Naive thymus-derived CD4-positive, alpha-beta T cell (primary cell): Measurements from ENCODE around the gene NELFE. TPM values are rescaled to one million over a fixed set of nuclear protein-coding genes. Genes with fewer than 3 reads are reported as not detected.
A peak's percentile ranks its signal among the peaks of the same experiment; 100 is the strongest.
"Not testable (repeated sequence)": the region's sequence is repeated elsewhere in the genome, so short reads cannot be mapped to it uniquely, and the experiment has no call there.

Source experiments
- ATAC-seq: fragments of 150-1000 bp; cut with Tn5 transposase; 2 replicates; pipeline ENCODE4 v1.10.0; 2021; ENCODE audit warnings: mild to moderate bottlenecking, moderate library complexity
- CTCF ChIA-PET: fragments of 350-600 bp; sonication (Branson Sonifier 250); formaldehyde crosslinking; loops from one replicate; lab custom pipeline; 2021; ENCODE audit warnings: antibody characterized with exemption; lab: Charles Lee
- POLR2A ChIA-PET: fragments of 350-600 bp; sonication (Branson Sonifier 250); formaldehyde crosslinking; loops from one replicate; lab custom pipeline; 2021; ENCODE audit warnings: antibody characterized with exemption, inconsistent platforms; lab: Charles Lee
- DNase-seq, 9 donors: peaks; one replicate each; pipeline versions ENCODE4 v3.0.0 to v3.0.0-alpha.2; 2020 to 2022; ENCODE audit warnings: mixed read lengths in 1 of 9
- H3K27ac ChIP-seq: one replicate; pipeline ENCODE4 v1.7.0; 2013; ENCODE audit warnings: mild to moderate bottlenecking, low read depth, low read length, moderate library complexity
- H3K27me3 ChIP-seq, 2 donors: one replicate each; pipeline ENCODE4 v1.7.0; 2013; ENCODE audit warnings: low read length in 2 of 2, mild to moderate bottlenecking in 2 of 2, moderate library complexity in 2 of 2; ENCODE audit not compliant: control insufficient read depth in 2 of 2, insufficient read depth in 2 of 2
- H3K36me3 ChIP-seq, 3 experiments: 1 replicate in 2 of 3; 2 replicates in 1 of 3; pipeline ENCODE4 v1.7.0; 2013; ENCODE audit warnings: low read length in 3 of 3, mild to moderate bottlenecking in 3 of 3, moderate library complexity in 1 of 3; ENCODE audit not compliant: insufficient read depth in 3 of 3, control insufficient read depth in 2 of 3
- H3K4me1 ChIP-seq, 2 donors: one replicate each; pipeline ENCODE4 v1.7.0; 2013; ENCODE audit warnings: low read length in 2 of 2, mild to moderate bottlenecking in 2 of 2, moderate library complexity in 1 of 2; ENCODE audit not compliant: control insufficient read depth in 2 of 2, insufficient read depth in 2 of 2
- H3K4me3 ChIP-seq: 2 replicates; pipeline ENCODE4 v1.7.0; 2013; ENCODE audit warnings: mild to moderate bottlenecking, low read length
- H3K9me3 ChIP-seq, 3 experiments: 1 replicate in 2 of 3; 2 replicates in 1 of 3; pipeline ENCODE4 v1.7.0; 2013; ENCODE audit warnings: low read length in 3 of 3; ENCODE audit not compliant: control insufficient read depth in 2 of 3
- H3K27ac Mint-ChIP-seq, 9 donors: one replicate each; pipeline ENCODE4 v1.8.0; 2020 to 2022; ENCODE audit warnings: mixed read lengths in 9 of 9, mild to moderate bottlenecking in 8 of 9, moderate library complexity in 5 of 9, inconsistent platforms in 2 of 9
- H3K27me3 Mint-ChIP-seq, 5 donors: one replicate each; pipeline ENCODE4 v1.8.0; 2021 to 2022; ENCODE audit warnings: mixed read lengths in 5 of 5, mild to moderate bottlenecking in 1 of 5
- H3K36me3 Mint-ChIP-seq, 5 donors: one replicate each; pipeline ENCODE4 v1.8.0; 2020 to 2022; ENCODE audit warnings: mixed read lengths in 5 of 5, mild to moderate bottlenecking in 3 of 5, inconsistent platforms in 1 of 5
- H3K4me1 Mint-ChIP-seq, 7 donors: one replicate each; pipeline ENCODE4 v1.8.0; 2020 to 2022; ENCODE audit warnings: mixed read lengths in 7 of 7, mild to moderate bottlenecking in 3 of 7, inconsistent platforms in 1 of 7
- H3K4me3 Mint-ChIP-seq, 10 donors: one replicate each; pipeline ENCODE4 v1.8.0; 2020 to 2022; ENCODE audit warnings: mild to moderate bottlenecking in 10 of 10, mixed read lengths in 10 of 10, moderate library complexity in 6 of 10, inconsistent platforms in 2 of 10
- H3K9me3 Mint-ChIP-seq, 11 donors: one replicate each; pipeline ENCODE4 v1.8.0; 2020 to 2022; ENCODE audit warnings: mixed read lengths in 11 of 11, mild to moderate bottlenecking in 4 of 11, inconsistent platforms in 1 of 11, moderate library complexity in 1 of 11
- intact Hi-C, 2 donors: fragments of 100-400 bp; cut with micrococcal nuclease; formaldehyde crosslinking; loops; one replicate each; pipeline ENCODE4 v1.15.1; 2023
- microRNA-seq: library from miRNA; unstranded; fragments of <30 nt; microRNA quantifications from one replicate; pipeline ENCODE4 v1.2.0, GENCODE V29; 2022; ENCODE audit warnings: borderline microRNAs expressed
- polyA plus RNA-seq, 2 donors: library from polyadenylated mRNA; unstranded; fragments of 300-500 nt; fragmentation: Illumina TruSeq; gene quantifications; one replicate each; pipeline ENCODE4 v1.2.3, GENCODE V29; 2021
- total RNA-seq, 6 experiments: library from RNA in 5 of 6; stranded (reverse) in 5 of 6; gene quantifications; 1 replicate in 5 of 6; 2 replicates in 1 of 6; pipeline ENCODE4 v1.2.3 and lab custom pipeline; 2021 to 2026

The NELFE gene
- total and polyA plus RNA-seq, 7 experiments from 2014 or later = 47.5 to 76.6 (median 59.1) TPM

DNA sequence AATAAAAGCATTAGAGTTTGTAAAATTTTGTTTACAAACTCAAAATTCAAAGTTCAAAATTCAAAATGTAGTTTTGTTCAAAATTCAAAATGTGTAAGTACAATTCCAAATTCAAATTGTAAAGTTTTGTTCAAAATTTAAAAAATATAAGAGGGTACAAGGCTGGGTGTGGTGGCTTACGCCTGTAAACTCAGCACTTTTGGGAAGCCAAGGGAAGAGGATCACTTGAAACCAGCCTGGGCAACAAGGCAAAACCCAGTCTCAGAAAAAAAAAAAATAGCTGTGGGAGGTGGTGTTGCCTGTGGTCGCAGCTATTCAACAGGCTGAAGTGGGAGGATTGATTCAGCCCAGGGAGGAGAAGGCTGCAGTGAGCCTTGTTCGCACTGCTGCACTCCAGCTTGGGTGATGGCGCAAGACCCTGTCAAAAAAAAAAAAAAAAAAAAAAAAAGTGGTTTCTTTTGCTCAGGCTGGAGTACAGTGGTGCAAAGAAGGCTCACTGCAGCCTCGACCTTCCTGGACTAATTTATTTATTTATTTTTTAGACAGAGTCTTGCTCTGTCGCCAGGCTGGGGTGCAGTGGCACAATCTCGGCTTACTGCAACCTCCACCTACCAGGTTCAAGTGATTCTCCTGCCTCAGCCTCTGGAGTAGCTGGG, 51.5 kb downstream of the NELFE start:
- no peaks in the 10 kb centered on the region for H3K36me3 ChIP-seq
- ATAC-seq = no peak
- intact Hi-C loops = no loop called here
- no peak overlapping the region for H3K4me3 Mint-ChIP-seq
- no peaks in the 10 kb centered on the region for H3K27me3 ChIP-seq
- H3K27ac Mint-ChIP-seq = peak overlapping the region in 1 of 9 donors; percentile 56
- no peak for DNase-seq
- H3K9me3 Mint-ChIP-seq = no peaks in the 10 kb centered on the region
- peaks cover 8 to 18% (median 9%) of the 10 kb centered on the region in 7 donors for H3K4me1 Mint-ChIP-seq
- no peak overlapping the region for H3K4me3 ChIP-seq
- H3K36me3 Mint-ChIP-seq = no peaks in the 10 kb centered on the region
- POLR2A ChIA-PET = interaction anchor here (0.7 kb wide), 1 partner anchor 1550 kb away, joined by 3 read pairs; no protein-coding TSS in a partner anchor
- CTCF ChIA-PET = no interaction called here
- H3K27ac ChIP-seq = no peak overlapping the region
- no peaks in the 10 kb centered on the region for H3K9me3 ChIP-seq
- peaks cover 0 to 11% (median 0%) of the 10 kb centered on the region in 5 donors for H3K27me3 Mint-ChIP-seq
- H3K4me1 ChIP-seq = peaks cover 3 to 5% of the 10 kb centered on the region in 2 donors

GRCh38 chr6:31906727-31907126, 52.0 kb downstream of the NELFE start:
- H3K36me3 ChIP-seq, H3K36me3 Mint-ChIP-seq, H3K27me3 ChIP-seq, H3K4me3 ChIP-seq, H3K4me3 Mint-ChIP-seq, H3K27ac ChIP-seq, intact Hi-C loops, ATAC-seq, H3K4me1 ChIP-seq, DNase-seq, POLR2A ChIA-PET, CTCF ChIA-PET, H3K9me3 Mint-ChIP-seq, H3K9me3 ChIP-seq: not testable (repeated sequence)
- Mint-ChIP-seq H3K4me1 (peaks cover 8 to 18% (median 10%) of the 10 kb centered on the region in 7 donors), H3K27ac (peak overlapping the region in 1 of 9 donors; percentile 56), H3K27me3 (peaks cover 0 to 11% (median 0%) of the 10 kb centered on the region in 5 donors)

GRCh38 chr6:31906122-31906521, 52.6 kb downstream of the NELFE start:
- no peak overlapping the region for H3K4me3 ChIP-seq
- DNase-seq = no peak
- intact Hi-C loops = no loop called here
- ATAC-seq = no peak
- Mint-ChIP-seq H3K27me3 (peaks cover 0 to 11% (median 0%) of the 10 kb centered on the region in 5 donors), H3K4me3 (no peak overlapping the region), H3K4me1 (peaks cover 8 to 18% (median 10%) of the 10 kb centered on the region in 7 donors), H3K9me3 (no peaks in the 10 kb centered on the region), H3K27ac (peak overlapping the region in 1 of 9 donors; percentile 55), H3K36me3 (no peaks in the 10 kb centered on the region)
- H3K27ac ChIP-seq = no peak overlapping the region
- POLR2A ChIA-PET = interaction anchor here (1.2 to 1.3 kb wide), 2 partner anchors 53 to 66 kb away, joined by 3 to 4 read pairs; partner anchors contain the start of genes DXO, NELFE and SKIC2
- H3K27me3 ChIP-seq = no peaks in the 10 kb centered on the region
- H3K4me1 ChIP-seq = peaks cover 5% of the 10 kb centered on the region in 2 donors
- H3K36me3 ChIP-seq = no peaks in the 10 kb centered on the region
- CTCF ChIA-PET = no interaction called here
- H3K9me3 ChIP-seq = no peaks in the 10 kb centered on the region

- H3K9me3 Mint-ChIP-seq = no peaks in the 10 kb centered on the region
- Histone ChIP-seq H3K9me3 (no peaks in the 10 kb centered on the region), H3K4me1 (peaks cover 5 to 9% of the 10 kb centered on the region in 2 donors), H3K4me3 (no peak overlapping the region), H3K36me3 (no peaks in the 10 kb centered on the region), H3K27ac (no peak overlapping the region), H3K27me3 (no peaks in the 10 kb centered on the region)
- no peak for DNase-seq
- no peak for ATAC-seq
- no peaks in the 10 kb centered on the region for H3K36me3 Mint-ChIP-seq
- intact Hi-C loops = no loop called here
- no peak overlapping the region for H3K27ac Mint-ChIP-seq
- ChIA-PET CTCF (no interaction called here), POLR2A (interaction anchor here (0.6 to 1.3 kb wide), 3 partner anchors 54 to 347 kb away, joined by 3 to 4 read pairs (median 3); partner anchors contain the start of genes DXO, NELFE and SKIC2)
- peaks cover 8 to 15% (median 11%) of the 10 kb centered on the region in 7 donors for H3K4me1 Mint-ChIP-seq
- peaks cover 0 to 11% (median 0%) of the 10 kb centered on the region in 5 donors for H3K27me3 Mint-ChIP-seq
- H3K4me3 Mint-ChIP-seq = no peak overlapping the region
Measured at GRCh38 chr6:31905041-31905440, 53.7 kb downstream of the NELFE start.

- H3K4me1 ChIP-seq = peaks cover 6 to 11% of the 10 kb centered on the region in 2 donors
- intact Hi-C loops = loop anchor here in 1 of 2 donors (1.0 kb wide), 1 partner anchor 9 kb away; no protein-coding TSS in a partner anchor
- POLR2A ChIA-PET = no interaction called here
- no peak overlapping the region for H3K4me3 ChIP-seq
- CTCF ChIA-PET = no interaction called here
- H3K4me1 Mint-ChIP-seq = peaks cover 17 to 24% (median 21%) of the 10 kb centered on the region in 7 donors
- H3K27ac ChIP-seq = no peak overlapping the region
- no peaks in the 10 kb centered on the region for H3K27me3 ChIP-seq
- no peak for ATAC-seq
- no peaks in the 10 kb centered on the region for H3K9me3 Mint-ChIP-seq
- H3K27ac Mint-ChIP-seq = peak overlapping the region in 3 of 9 donors; percentile 14 to 56 (median 14)
- DNase-seq = no peak
- H3K4me3 Mint-ChIP-seq = peak overlapping the region in 2 of 10 donors; percentile 27 to 66
- H3K36me3 ChIP-seq = no peaks in the 10 kb centered on the region
- H3K36me3 Mint-ChIP-seq = peaks cover 0 to 5% (median 0%) of the 10 kb centered on the region in 5 donors
- H3K9me3 ChIP-seq = no peaks in the 10 kb centered on the region
- H3K27me3 Mint-ChIP-seq = peaks cover 0 to 11% (median 0%) of the 10 kb centered on the region in 5 donors
Measured at GRCh38 chr6:31903957-31904356, 54.8 kb downstream of the NELFE start.

Small RNA genes lying within 50 kb of the gene (microRNA-seq; reads per million reads assigned to microRNA genes)
- gene MIR1236 = not detected

Other genes starting within 250 kb of the NELFE start
Only the 30 nearest of the 35 such genes appear.
- gene DDAH2, start 229.7 kb downstream of the NELFE start, total RNA-seq = 10 to 100 TPM in 2 of 5 experiments, 1 to 10 TPM in 3; 4.9 to 31.4 (median 7.1) TPM
- gene DDAH2, start 229.7 kb downstream of the NELFE start, polyA plus RNA-seq = 10 to 100 TPM; 13.1 to 15.3 TPM
- gene CLIC1, start 222.4 kb downstream of the NELFE start, total RNA-seq = 100 to 1,000 TPM in 2 of 5 experiments, 10 to 100 TPM in 3; 29.3 to 494 (median 58.2) TPM
- gene CLIC1, start 222.4 kb downstream of the NELFE start, polyA plus RNA-seq = 100 to 1,000 TPM; 102 to 122 TPM
- 10 to 100 TPM; 10.3 to 52.2 (median 11.4) TPM for gene MSH5, start 219.0 kb downstream of the NELFE start, total RNA-seq
- 1 to 10 TPM in 1 of 2 donors, under 1 TPM in 1; 0.51 to 2.6 TPM for gene MSH5, start 219.0 kb downstream of the NELFE start, polyA plus RNA-seq
- gene SAPCD1, start 196.3 kb downstream of the NELFE start, total RNA-seq = 10 to 100 TPM in 1 of 5 experiments, 1 to 10 TPM in 4; 2.3 to 11.1 (median 3.3) TPM
- gene SAPCD1, start 196.3 kb downstream of the NELFE start, polyA plus RNA-seq = not detected
- gene VWA7, start 181.6 kb downstream of the NELFE start, total RNA-seq = 1 to 10 TPM in 3 of 5 experiments, under 1 TPM in 2; 0.53 to 4.5 (median 1.1) TPM
- not detected for gene VWA7, start 181.6 kb downstream of the NELFE start, polyA plus RNA-seq
- 10 to 100 TPM; 34.3 to 84.2 (median 53.2) TPM for gene VARS1, start 163.2 kb downstream of the NELFE start, total RNA-seq
- 10 to 100 TPM; 32.2 to 44.8 TPM for gene VARS1, start 163.2 kb downstream of the NELFE start, polyA plus RNA-seq
- 10 to 100 TPM; 22.9 to 94.5 (median 29.2) TPM for gene LSM2, start 152.0 kb downstream of the NELFE start, total RNA-seq
- 10 to 100 TPM; 58.9 to 67.9 TPM for gene LSM2, start 152.0 kb downstream of the NELFE start, polyA plus RNA-seq
- 1 to 10 TPM; 3.3 to 5.5 (median 4.7) TPM for gene HSPA1L, start 143.7 kb downstream of the NELFE start, total RNA-seq
- gene HSPA1L, start 143.7 kb downstream of the NELFE start, polyA plus RNA-seq = 1 to 10 TPM; 2.3 to 3.6 TPM
- gene HSPA1A, start 143.4 kb downstream of the NELFE start, total RNA-seq = 100 to 1,000 TPM in 1 of 5 experiments, 10 to 100 TPM in 3, 1 to 10 TPM in 1; 6.7 to 125 (median 30.3) TPM
- 10 to 100 TPM; 26.0 to 52.5 TPM for gene HSPA1A, start 143.4 kb downstream of the NELFE start, polyA plus RNA-seq
- 10 to 100 TPM in 4 of 5 experiments, 1 to 10 TPM in 1; 8.6 to 68.9 (median 28.9) TPM for gene HSPA1B, start 131.2 kb downstream of the NELFE start, total RNA-seq
- 1 to 10 TPM; 2.8 to 3.6 TPM for gene HSPA1B, start 131.2 kb downstream of the NELFE start, polyA plus RNA-seq
- 10 to 100 TPM; 18.6 to 35.0 (median 20.1) TPM for gene NEU1, start 96.2 kb downstream of the NELFE start, total RNA-seq
- 10 to 100 TPM; 13.6 to 19.9 TPM for gene NEU1, start 96.2 kb downstream of the NELFE start, polyA plus RNA-seq
- not detected for gene SLC44A4, start 80.0 kb downstream of the NELFE start, total RNA-seq
- gene SLC44A4, start 80.0 kb downstream of the NELFE start, polyA plus RNA-seq = not detected
- gene EHMT2, start 61.3 kb downstream of the NELFE start, total RNA-seq = 10 to 100 TPM; 50.4 to 94.2 (median 71.6) TPM
- 10 to 100 TPM; 37.3 to 66.5 TPM for gene EHMT2, start 61.3 kb downstream of the NELFE start, polyA plus RNA-seq
- gene ZBTB12, start 56.9 kb downstream of the NELFE start, total RNA-seq = 1 to 10 TPM in 4 of 5 experiments, under 1 TPM in 1; 0.77 to 4.5 (median 2.5) TPM
- under 1 TPM in 1 of 2 donors, not detected in 1; 0.09 TPM for gene ZBTB12, start 56.9 kb downstream of the NELFE start, polyA plus RNA-seq
- gene C2, start 31.3 kb downstream of the NELFE start, total RNA-seq = 1 to 10 TPM in 4 of 5 experiments, under 1 TPM in 1; 0.89 to 8.2 (median 2.3) TPM
- under 1 TPM in 1 of 2 donors, not detected in 1; 0.10 TPM for gene C2, start 31.3 kb downstream of the NELFE start, polyA plus RNA-seq
- 1 to 10 TPM in 2 of 5 experiments, under 1 TPM in 1, not detected in 2; 0.56 to 1.4 (median 1.1) TPM for gene CFB, start 12.9 kb downstream of the NELFE start, total RNA-seq
- gene CFB, start 12.9 kb downstream of the NELFE start, polyA plus RNA-seq = 1 to 10 TPM; 1.4 to 1.8 TPM
- 100 to 1,000 TPM in 3 of 5 experiments, 10 to 100 TPM in 2; 85.6 to 139 (median 101) TPM for gene SKIC2, start 204 bp upstream of the NELFE start, total RNA-seq
- 10 to 100 TPM; 20.1 to 23.5 TPM for gene SKIC2, start 204 bp upstream of the NELFE start, polyA plus RNA-seq
- gene DXO, start 13.2 kb upstream of the NELFE start, total RNA-seq = 10 to 100 TPM; 19.3 to 44.3 (median 35.0) TPM
- 10 to 100 TPM; 12.6 to 16.2 TPM for gene DXO, start 13.2 kb upstream of the NELFE start, polyA plus RNA-seq
- 1 to 10 TPM; 3.2 to 9.0 (median 8.0) TPM for gene C4A, start 23.1 kb upstream of the NELFE start, total RNA-seq
- gene C4A, start 23.1 kb upstream of the NELFE start, polyA plus RNA-seq = not detected
- 1 to 10 TPM; 3.2 to 8.5 (median 8.0) TPM for gene C4B, start 55.8 kb upstream of the NELFE start, total RNA-seq
- gene C4B, start 55.8 kb upstream of the NELFE start, polyA plus RNA-seq = under 1 TPM in 1 of 2 donors, not detected in 1; 0.59 TPM
- 1 to 10 TPM in 1 of 5 experiments, under 1 TPM in 3, not detected in 1; 0.32 to 1.1 (median 0.44) TPM for gene CYP21A2, start 79.4 kb upstream of the NELFE start, total RNA-seq
- not detected for gene CYP21A2, start 79.4 kb upstream of the NELFE start, polyA plus RNA-seq
- 10 to 100 TPM in 4 of 5 experiments, 1 to 10 TPM in 1; 8.8 to 17.2 (median 13.1) TPM for gene TNXB, start 150.4 kb upstream of the NELFE start, total RNA-seq
- under 1 TPM in 1 of 2 donors, not detected in 1; 0.43 TPM for gene TNXB, start 150.4 kb upstream of the NELFE start, polyA plus RNA-seq
- 100 to 1,000 TPM; 115 to 168 (median 142) TPM for gene ATF6B, start 169.3 kb upstream of the NELFE start, total RNA-seq
- gene ATF6B, start 169.3 kb upstream of the NELFE start, polyA plus RNA-seq = 10 to 100 TPM; 28.0 to 29.0 TPM
- gene FKBPL, start 171.3 kb upstream of the NELFE start, total RNA-seq = 1 to 10 TPM in 4 of 5 experiments, under 1 TPM in 1; 0.82 to 5.1 (median 3.0) TPM
- gene FKBPL, start 171.3 kb upstream of the NELFE start, polyA plus RNA-seq = 1 to 10 TPM; 1.3 to 4.1 TPM
- 1 to 10 TPM in 4 of 5 experiments, under 1 TPM in 1; 0.31 to 7.4 (median 3.4) TPM for gene PRRT1, start 193.0 kb upstream of the NELFE start, total RNA-seq
- 1 to 10 TPM; 2.2 to 6.2 TPM for gene PRRT1, start 193.0 kb upstream of the NELFE start, polyA plus RNA-seq
- 10 to 100 TPM; 11.8 to 21.9 (median 15.8) TPM for gene PPT2, start 195.2 kb upstream of the NELFE start, total RNA-seq
- gene PPT2, start 195.2 kb upstream of the NELFE start, polyA plus RNA-seq = 10 to 100 TPM; 14.3 to 15.7 TPM
- gene EGFL8, start 205.6 kb upstream of the NELFE start, total RNA-seq = 10 to 100 TPM in 4 of 5 experiments, 1 to 10 TPM in 1; 7.5 to 25.9 (median 17.2) TPM
- gene EGFL8, start 205.6 kb upstream of the NELFE start, polyA plus RNA-seq = under 1 TPM; 0.30 to 0.86 TPM
- 10 to 100 TPM; 25.0 to 46.1 (median 31.6) TPM for gene AGPAT1, start 217.1 kb upstream of the NELFE start, total RNA-seq
- 10 to 100 TPM; 19.3 to 19.5 TPM for gene AGPAT1, start 217.1 kb upstream of the NELFE start, polyA plus RNA-seq
- 10 to 100 TPM; 17.0 to 50.6 (median 40.9) TPM for gene RNF5, start 219.4 kb upstream of the NELFE start, total RNA-seq
- gene RNF5, start 219.4 kb upstream of the NELFE start, polyA plus RNA-seq = 100 to 1,000 TPM; 107 to 111 TPM
- gene AGER, start 225.3 kb upstream of the NELFE start, total RNA-seq = 10 to 100 TPM; 32.6 to 92.2 (median 38.0) TPM
- under 1 TPM in 1 of 2 donors, not detected in 1; 0.47 TPM for gene AGER, start 225.3 kb upstream of the NELFE start, polyA plus RNA-seq